Peyer's patch (tissue), 4 donors: ENCODE data around the gene WT1.

ENCODE experiments used
- POLR2A ChIP-seq, 2 donors: fragments of 450-650 bp; IDR thresholded peaks; one replicate each; pipeline ENCODE4 v1.5.1; 2017; ENCODE audit warnings: antibody characterized with exemption in 2 of 2, mild to moderate bottlenecking in 2 of 2, moderate library complexity in 2 of 2
- TF ChIP-seq, protein P1 (sequence below), 6 experiments: fragments of 450-650 bp in 4 of 6; fragments of 200-600 bp in 2 of 6; sonication (generic) in 1 of 6; IDR thresholded peaks; one replicate each; pipeline ENCODE4 v1.5.1; 2017 to 2019; ENCODE audit warnings: antibody characterized with exemption in 6 of 6, mild to moderate bottlenecking in 3 of 6, moderate library complexity in 1 of 6

- TF ChIP-seq, protein P1, sequence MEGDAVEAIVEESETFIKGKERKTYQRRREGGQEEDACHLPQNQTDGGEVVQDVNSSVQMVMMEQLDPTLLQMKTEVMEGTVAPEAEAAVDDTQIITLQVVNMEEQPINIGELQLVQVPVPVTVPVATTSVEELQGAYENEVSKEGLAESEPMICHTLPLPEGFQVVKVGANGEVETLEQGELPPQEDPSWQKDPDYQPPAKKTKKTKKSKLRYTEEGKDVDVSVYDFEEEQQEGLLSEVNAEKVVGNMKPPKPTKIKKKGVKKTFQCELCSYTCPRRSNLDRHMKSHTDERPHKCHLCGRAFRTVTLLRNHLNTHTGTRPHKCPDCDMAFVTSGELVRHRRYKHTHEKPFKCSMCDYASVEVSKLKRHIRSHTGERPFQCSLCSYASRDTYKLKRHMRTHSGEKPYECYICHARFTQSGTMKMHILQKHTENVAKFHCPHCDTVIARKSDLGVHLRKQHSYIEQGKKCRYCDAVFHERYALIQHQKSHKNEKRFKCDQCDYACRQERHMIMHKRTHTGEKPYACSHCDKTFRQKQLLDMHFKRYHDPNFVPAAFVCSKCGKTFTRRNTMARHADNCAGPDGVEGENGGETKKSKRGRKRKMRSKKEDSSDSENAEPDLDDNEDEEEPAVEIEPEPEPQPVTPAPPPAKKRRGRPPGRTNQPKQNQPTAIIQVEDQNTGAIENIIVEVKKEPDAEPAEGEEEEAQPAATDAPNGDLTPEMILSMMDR (IDR thresholded peaks at IDR 0.05): no peak
- TF ChIP-seq POLR2A (IDR thresholded peaks at IDR 0.05): no peak
These were observed 43.0 kb upstream of the WT1 start for GRCh38 chr11:32478277-32478731.
